Measurements from ENCODE around the gene TGFBR3. TPM values are rescaled to one million over a fixed set of nuclear protein-coding genes. Genes with fewer than 3 reads are reported as not detected.

TGFBR3 gene
- total and polyA plus RNA-seq, 2 of the 8 experiments (the other 6 are each of a cell fraction or from before 2014, with no cell fraction given), result 2.0 to 6.1 TPM

- TF ChIP-seq TAF7 (optimal IDR thresholded peaks at IDR 0.05; ENCODE audit: borderline replicate concordance, low read depth, low read length) (no peak), BACH1 (IDR thresholded peaks at IDR 0.05; ENCODE audit: low read length) (no peak), EP300 (IDR thresholded peaks at IDR 0.05; ENCODE audit: borderline replicate concordance in 1 of 2, low read depth in 2 of 2, low read length in 2 of 2) (no peak), NRF1 (IDR thresholded peaks at IDR 0.05; ENCODE audit: low read depth, low read length) (no peak), EGR1 (IDR thresholded peaks at IDR 0.05; ENCODE audit: borderline replicate concordance, low read depth, low read length) (no peak), TBP (IDR thresholded peaks at IDR 0.05; ENCODE audit: low read depth, low read length) (no peak)
- TF ChIP-seq, protein P1, sequence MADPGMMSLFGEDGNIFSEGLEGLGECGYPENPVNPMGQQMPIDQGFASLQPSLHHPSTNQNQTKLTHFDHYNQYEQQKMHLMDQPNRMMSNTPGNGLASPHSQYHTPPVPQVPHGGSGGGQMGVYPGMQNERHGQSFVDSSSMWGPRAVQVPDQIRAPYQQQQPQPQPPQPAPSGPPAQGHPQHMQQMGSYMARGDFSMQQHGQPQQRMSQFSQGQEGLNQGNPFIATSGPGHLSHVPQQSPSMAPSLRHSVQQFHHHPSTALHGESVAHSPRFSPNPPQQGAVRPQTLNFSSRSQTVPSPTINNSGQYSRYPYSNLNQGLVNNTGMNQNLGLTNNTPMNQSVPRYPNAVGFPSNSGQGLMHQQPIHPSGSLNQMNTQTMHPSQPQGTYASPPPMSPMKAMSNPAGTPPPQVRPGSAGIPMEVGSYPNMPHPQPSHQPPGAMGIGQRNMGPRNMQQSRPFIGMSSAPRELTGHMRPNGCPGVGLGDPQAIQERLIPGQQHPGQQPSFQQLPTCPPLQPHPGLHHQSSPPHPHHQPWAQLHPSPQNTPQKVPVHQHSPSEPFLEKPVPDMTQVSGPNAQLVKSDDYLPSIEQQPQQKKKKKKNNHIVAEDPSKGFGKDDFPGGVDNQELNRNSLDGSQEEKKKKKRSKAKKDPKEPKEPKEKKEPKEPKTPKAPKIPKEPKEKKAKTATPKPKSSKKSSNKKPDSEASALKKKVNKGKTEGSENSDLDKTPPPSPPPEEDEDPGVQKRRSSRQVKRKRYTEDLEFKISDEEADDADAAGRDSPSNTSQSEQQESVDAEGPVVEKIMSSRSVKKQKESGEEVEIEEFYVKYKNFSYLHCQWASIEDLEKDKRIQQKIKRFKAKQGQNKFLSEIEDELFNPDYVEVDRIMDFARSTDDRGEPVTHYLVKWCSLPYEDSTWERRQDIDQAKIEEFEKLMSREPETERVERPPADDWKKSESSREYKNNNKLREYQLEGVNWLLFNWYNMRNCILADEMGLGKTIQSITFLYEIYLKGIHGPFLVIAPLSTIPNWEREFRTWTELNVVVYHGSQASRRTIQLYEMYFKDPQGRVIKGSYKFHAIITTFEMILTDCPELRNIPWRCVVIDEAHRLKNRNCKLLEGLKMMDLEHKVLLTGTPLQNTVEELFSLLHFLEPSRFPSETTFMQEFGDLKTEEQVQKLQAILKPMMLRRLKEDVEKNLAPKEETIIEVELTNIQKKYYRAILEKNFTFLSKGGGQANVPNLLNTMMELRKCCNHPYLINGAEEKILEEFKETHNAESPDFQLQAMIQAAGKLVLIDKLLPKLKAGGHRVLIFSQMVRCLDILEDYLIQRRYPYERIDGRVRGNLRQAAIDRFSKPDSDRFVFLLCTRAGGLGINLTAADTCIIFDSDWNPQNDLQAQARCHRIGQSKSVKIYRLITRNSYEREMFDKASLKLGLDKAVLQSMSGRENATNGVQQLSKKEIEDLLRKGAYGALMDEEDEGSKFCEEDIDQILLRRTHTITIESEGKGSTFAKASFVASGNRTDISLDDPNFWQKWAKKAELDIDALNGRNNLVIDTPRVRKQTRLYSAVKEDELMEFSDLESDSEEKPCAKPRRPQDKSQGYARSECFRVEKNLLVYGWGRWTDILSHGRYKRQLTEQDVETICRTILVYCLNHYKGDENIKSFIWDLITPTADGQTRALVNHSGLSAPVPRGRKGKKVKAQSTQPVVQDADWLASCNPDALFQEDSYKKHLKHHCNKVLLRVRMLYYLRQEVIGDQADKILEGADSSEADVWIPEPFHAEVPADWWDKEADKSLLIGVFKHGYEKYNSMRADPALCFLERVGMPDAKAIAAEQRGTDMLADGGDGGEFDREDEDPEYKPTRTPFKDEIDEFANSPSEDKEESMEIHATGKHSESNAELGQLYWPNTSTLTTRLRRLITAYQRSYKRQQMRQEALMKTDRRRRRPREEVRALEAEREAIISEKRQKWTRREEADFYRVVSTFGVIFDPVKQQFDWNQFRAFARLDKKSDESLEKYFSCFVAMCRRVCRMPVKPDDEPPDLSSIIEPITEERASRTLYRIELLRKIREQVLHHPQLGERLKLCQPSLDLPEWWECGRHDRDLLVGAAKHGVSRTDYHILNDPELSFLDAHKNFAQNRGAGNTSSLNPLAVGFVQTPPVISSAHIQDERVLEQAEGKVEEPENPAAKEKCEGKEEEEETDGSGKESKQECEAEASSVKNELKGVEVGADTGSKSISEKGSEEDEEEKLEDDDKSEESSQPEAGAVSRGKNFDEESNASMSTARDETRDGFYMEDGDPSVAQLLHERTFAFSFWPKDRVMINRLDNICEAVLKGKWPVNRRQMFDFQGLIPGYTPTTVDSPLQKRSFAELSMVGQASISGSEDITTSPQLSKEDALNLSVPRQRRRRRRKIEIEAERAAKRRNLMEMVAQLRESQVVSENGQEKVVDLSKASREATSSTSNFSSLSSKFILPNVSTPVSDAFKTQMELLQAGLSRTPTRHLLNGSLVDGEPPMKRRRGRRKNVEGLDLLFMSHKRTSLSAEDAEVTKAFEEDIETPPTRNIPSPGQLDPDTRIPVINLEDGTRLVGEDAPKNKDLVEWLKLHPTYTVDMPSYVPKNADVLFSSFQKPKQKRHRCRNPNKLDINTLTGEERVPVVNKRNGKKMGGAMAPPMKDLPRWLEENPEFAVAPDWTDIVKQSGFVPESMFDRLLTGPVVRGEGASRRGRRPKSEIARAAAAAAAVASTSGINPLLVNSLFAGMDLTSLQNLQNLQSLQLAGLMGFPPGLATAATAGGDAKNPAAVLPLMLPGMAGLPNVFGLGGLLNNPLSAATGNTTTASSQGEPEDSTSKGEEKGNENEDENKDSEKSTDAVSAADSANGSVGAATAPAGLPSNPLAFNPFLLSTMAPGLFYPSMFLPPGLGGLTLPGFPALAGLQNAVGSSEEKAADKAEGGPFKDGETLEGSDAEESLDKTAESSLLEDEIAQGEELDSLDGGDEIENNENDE (IDR thresholded peaks at IDR 0.05; ENCODE audit: insufficient replicate concordance, low read length), result no peak
Measured at GRCh38 chr1:91817211-91817905, 68.6 kb downstream of the TGFBR3 start (continued).

Data from H1 (cell line).